GM21619 (cell line): ENCODE measurements around the gene ATP1A4.

Source experiments
- ATAC-seq: cut with Tn5 transposase; IDR thresholded peaks from one replicate; pipeline ENCODE4 v1.9.1; 2021; ENCODE audit not compliant: unreplicated experiment

The ATP1A4 gene

DNA sequence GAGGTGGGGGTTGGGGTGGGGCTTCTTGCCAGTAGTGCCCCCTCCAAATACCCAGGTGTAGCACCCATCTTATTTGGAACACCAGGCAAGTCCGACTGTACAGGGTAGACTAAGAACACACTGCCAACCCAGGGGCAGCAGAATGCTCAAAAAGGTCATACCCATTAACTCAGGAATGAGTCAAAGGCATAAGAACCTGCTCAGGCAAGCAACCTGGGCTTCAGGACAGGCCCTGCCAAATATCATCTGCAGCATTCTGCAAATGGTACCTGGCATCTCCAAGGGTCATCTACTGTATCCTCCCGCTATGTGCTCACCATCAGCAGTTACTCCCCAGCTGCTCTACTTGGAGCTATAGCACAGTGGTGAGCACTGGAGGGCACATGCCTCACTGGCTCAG lies 73.2 kb downstream of the ATP1A4 start:
- ATAC-seq = no peak

DNA sequence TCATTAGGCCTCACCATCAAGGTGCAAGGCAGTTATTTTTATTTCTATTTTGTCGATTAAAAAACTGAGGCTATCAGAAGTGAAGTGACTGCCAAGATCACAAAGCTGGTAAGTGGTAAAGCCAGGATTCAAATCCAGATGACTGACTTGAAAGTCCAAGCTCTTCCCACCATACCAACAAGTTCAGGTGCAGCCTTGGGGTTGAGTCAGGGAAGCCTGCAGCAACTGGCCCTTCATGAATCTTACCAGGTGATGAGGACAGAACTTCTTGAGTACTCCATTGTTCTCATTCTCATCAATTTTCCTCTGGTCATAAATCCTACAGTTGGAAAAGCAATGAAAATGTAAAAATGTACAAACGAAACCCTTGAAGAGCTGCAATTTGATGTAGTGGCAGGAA lies 73.9 kb downstream of the ATP1A4 start:
- ATAC-seq = no peak

DNA sequence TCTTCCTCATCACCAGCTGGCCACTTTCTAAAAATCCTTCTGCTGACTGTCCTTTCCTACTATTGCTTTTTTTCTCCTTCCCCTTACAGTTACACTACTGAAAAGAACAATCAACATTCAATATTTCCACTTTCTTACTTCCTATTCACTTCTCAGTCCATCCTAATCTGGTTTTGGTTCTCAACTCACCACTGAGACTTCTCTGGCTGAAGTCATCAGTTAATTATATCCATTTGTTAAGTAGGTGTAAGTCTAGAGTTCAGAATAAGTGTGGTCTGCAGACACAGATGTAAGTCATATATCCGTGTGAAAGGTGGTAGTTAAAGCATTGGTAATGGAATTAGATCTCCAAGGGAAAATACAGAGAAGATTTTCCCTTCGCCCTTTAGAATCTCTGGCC lies 75.2 kb downstream of the ATP1A4 start:
- ATAC-seq = no peak

DNA sequence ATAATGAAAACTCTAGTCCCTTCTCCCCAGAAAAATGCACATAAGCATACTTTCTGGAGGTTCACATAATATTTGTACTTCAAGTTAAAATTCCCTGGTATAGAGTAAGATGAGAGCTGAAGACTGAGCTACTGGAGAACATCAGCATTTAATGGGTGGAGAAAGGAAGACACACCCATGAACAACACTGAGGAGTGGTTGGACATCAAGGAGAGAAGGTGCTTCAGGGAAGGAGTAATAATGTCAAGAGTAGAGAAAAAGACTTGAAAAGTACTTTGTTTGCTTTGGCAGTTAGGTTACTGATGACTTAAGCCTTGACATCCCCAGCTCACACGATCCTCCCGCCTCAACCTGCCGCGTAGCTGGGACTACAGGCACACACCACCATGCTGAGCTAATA lies 75.6 kb downstream of the ATP1A4 start:
- ATAC-seq = no peak

DNA sequence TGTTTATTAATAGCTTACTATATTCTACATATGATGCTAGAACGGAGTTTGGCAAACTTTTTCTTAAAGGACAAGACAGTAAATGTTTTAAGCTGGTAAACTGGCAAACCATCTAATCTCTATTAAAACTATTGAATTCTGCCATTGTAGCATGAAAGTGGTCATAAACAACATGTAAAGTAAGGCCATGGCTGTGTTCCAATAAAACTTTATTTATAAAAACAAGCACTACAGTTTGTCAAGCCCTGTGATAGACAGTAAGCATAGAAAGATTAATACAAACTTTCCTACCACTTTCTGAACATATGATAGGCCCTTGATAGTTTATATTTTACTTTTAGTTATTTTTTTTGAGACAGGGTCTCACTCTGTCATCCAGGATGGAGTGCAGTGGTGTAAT lies 76.2 kb downstream of the ATP1A4 start:
- no peak for ATAC-seq

DNA sequence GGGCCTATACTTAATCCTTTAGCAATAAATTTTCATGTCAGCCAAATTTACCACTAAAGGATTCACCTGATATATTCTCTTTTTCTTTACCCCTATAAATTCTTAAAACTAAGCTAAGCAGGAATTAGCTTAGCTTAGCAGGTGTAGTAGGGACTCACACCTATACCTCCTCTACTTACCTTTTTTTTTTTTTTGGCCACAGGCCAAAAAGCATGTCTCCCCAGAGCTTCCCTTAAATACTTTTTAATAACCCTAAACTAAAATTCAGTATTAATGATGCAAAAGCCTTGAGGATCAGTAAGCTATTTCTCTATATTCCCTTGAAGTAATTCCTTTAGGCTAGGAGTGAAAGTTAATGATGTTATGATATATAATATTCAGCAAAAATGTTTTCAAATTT lies 77.0 kb downstream of the ATP1A4 start:
- ATAC-seq = no peak

DNA sequence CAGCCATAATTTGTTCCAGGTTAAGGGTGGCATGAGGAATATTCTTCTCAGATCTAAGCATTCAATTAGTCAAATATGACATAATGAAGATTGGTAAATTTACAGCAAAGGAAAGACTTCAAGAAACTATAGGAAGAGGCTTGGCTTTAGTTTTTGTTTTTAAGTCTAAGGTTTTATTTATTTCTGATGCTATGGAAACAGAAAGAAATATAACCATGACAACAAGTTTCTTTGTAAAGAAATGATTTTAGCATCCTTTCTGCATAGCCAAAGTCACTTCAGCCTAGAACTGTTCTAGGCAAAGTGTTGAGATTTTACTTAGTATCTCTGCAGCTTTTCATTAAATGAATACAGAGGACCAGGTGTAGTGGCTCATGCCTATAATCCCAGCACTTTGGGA lies 81.5 kb downstream of the ATP1A4 start:
- ATAC-seq = no peak
